ENCODE results near the gene DAPK2.

GRCh38 chr15:63986751-63987341 is 59.4 kb downstream of the DAPK2 start:
- TF ChIP-seq CTCF (IDR thresholded peaks at IDR 0.05 in 4 of 5, conservative IDR thresholded peaks at IDR 0.05 in 1 of 5) = no peak
- no peak for TF ChIP-seq POLR2A (IDR thresholded peaks at IDR 0.05)
